ENCODE measurements around the gene ALPG. TPM values are rescaled to one million over a fixed set of nuclear protein-coding genes. Genes with fewer than 3 reads are reported as not detected.
"Not testable (repeated sequence)": the region's sequence is repeated elsewhere in the genome, so short reads cannot be mapped to it uniquely, and the experiment has no call there.

ALPG gene
- total RNA-seq, 1 experiment from 2014 or later: 0.10 TPM

DNA sequence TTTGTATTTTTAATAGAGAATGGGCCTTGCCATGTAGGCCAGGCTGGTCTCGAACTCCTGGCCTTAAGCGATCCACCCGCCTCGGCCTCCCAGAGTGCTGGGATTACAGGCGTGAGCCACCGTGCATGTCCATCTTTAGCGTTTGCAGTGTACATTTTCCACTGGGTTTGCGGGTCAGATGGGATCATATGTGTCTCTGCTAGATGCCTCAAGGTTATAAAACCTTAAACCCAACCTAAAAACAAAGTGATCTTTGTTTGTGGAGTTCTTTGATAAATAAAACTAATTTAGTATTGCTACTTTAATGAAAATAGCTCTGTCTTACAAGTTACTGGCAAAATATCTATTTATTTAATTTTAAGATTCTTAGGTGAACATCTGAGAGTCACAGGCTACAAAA lies 13.1 kb upstream of the ALPG start:
- Histone ChIP-seq H3K4me2 (ENCODE audit: low read length) (no peak overlapping the region), H3K4me3 (replicated peaks in 1 of 2; ENCODE audit: low read depth in 1 of 2, low read length in 2 of 2) (no peak overlapping the region), H3K79me2 (ENCODE audit: insufficient read depth, low read length) (no peaks in the 10 kb centered on the region), H3K9me2 (ENCODE audit: insufficient read depth) (no peaks in the 10 kb centered on the region), H3K27ac (ENCODE audit: low read depth, low read length) (no peak overlapping the region), H3K4me1 (ENCODE audit: control insufficient read depth in 1 of 2, insufficient read depth in 2 of 2, low read length in 2 of 2) (peaks cover 0 to 8% of the 10 kb centered on the region in 2 experiments; a peak in 2 of 4 replicates), H3K9me3 (ENCODE audit: control insufficient read depth in 1 of 2, insufficient read depth in 1 of 2, low read depth in 1 of 2, low read length in 2 of 2) (no peaks in the 10 kb centered on the region), H2AFZ (ENCODE audit: low read depth, low read length, poor library complexity, severe bottlenecking) (no peak overlapping the region), H3K36me3 (ENCODE audit: control insufficient read depth in 1 of 2, insufficient read depth in 2 of 2, low read length in 2 of 2) (no peaks in the 10 kb centered on the region), H3K9ac (ENCODE audit: low read length) (no peak overlapping the region), H4K20me1 (ENCODE audit: insufficient read depth) (no peaks in the 10 kb centered on the region), H3K27me3 (ENCODE audit: insufficient read depth, low read length) (no peaks in the 10 kb centered on the region)
- ATAC-seq (no peak), DNase-seq (ENCODE audit: low read depth, low spot score) (no peak)
- intact Hi-C loops (cut with micrococcal nuclease): no loop called here
- TF ChIP-seq, protein P1, sequence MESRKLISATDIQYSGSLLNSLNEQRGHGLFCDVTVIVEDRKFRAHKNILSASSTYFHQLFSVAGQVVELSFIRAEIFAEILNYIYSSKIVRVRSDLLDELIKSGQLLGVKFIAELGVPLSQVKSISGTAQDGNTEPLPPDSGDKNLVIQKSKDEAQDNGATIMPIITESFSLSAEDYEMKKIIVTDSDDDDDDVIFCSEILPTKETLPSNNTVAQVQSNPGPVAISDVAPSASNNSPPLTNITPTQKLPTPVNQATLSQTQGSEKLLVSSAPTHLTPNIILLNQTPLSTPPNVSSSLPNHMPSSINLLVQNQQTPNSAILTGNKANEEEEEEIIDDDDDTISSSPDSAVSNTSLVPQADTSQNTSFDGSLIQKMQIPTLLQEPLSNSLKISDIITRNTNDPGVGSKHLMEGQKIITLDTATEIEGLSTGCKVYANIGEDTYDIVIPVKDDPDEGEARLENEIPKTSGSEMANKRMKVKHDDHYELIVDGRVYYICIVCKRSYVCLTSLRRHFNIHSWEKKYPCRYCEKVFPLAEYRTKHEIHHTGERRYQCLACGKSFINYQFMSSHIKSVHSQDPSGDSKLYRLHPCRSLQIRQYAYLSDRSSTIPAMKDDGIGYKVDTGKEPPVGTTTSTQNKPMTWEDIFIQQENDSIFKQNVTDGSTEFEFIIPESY (IDR thresholded peaks at IDR 0.05; ENCODE audit: extremely low read depth, insufficient replicate concordance, low read length): no peak
- TF ChIP-seq EZH2 (IDR thresholded peaks at IDR 0.05): no peak
- TF ChIP-seq POLR2AphosphoS5 (IDR thresholded peaks at IDR 0.05; ENCODE audit: low read depth, low read length): no peak
- no peak for TF ChIP-seq ZNF274 (IDR thresholded peaks at IDR 0.05; ENCODE audit: low read depth, low read length)
- TF ChIP-seq, protein P2, sequence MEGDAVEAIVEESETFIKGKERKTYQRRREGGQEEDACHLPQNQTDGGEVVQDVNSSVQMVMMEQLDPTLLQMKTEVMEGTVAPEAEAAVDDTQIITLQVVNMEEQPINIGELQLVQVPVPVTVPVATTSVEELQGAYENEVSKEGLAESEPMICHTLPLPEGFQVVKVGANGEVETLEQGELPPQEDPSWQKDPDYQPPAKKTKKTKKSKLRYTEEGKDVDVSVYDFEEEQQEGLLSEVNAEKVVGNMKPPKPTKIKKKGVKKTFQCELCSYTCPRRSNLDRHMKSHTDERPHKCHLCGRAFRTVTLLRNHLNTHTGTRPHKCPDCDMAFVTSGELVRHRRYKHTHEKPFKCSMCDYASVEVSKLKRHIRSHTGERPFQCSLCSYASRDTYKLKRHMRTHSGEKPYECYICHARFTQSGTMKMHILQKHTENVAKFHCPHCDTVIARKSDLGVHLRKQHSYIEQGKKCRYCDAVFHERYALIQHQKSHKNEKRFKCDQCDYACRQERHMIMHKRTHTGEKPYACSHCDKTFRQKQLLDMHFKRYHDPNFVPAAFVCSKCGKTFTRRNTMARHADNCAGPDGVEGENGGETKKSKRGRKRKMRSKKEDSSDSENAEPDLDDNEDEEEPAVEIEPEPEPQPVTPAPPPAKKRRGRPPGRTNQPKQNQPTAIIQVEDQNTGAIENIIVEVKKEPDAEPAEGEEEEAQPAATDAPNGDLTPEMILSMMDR (IDR thresholded peaks at IDR 0.05 in 2 of 3, conservative IDR thresholded peaks at IDR 0.05 in 1 of 3; ENCODE audit: borderline replicate concordance in 1 of 3, insufficient read depth in 1 of 3, low read depth in 2 of 3, low read length in 2 of 3): no peak
- no peak for TF ChIP-seq FOSL1 (IDR thresholded peaks at IDR 0.05; ENCODE audit: low read depth)
- TF ChIP-seq SP1 (IDR thresholded peaks at IDR 0.05; ENCODE audit: low read depth): no peak
- no peak for TF ChIP-seq RAD21 (IDR thresholded peaks at IDR 0.05; ENCODE audit: low read depth)
- no peak for TF ChIP-seq CBX3 (IDR thresholded peaks at IDR 0.05; ENCODE audit: low read depth)
- TF ChIP-seq ZFX (IDR thresholded peaks at IDR 0.05): no peak
- no peak for TF ChIP-seq JUND (IDR thresholded peaks at IDR 0.05)
- no peak for TF ChIP-seq SIN3A (IDR thresholded peaks at IDR 0.05; ENCODE audit: low read depth)
- TF ChIP-seq EGR1 (IDR thresholded peaks at IDR 0.05; ENCODE audit: low read depth): no peak
- TF ChIP-seq, protein P3, sequence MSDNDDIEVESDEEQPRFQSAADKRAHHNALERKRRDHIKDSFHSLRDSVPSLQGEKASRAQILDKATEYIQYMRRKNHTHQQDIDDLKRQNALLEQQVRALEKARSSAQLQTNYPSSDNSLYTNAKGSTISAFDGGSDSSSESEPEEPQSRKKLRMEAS (IDR thresholded peaks at IDR 0.05): no peak
- TF ChIP-seq, protein P4, sequence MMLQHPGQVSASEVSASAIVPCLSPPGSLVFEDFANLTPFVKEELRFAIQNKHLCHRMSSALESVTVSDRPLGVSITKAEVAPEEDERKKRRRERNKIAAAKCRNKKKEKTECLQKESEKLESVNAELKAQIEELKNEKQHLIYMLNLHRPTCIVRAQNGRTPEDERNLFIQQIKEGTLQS (IDR thresholded peaks at IDR 0.05): no peak
- TF ChIP-seq YY1 (IDR thresholded peaks at IDR 0.05; ENCODE audit: extremely low read depth, insufficient replicate concordance, low read depth, low read length): no peak
- no peak for TF ChIP-seq SRF (IDR thresholded peaks at IDR 0.05; ENCODE audit: low read depth)
- RAD21 ChIA-PET (ENCODE audit: low non-redundant PET in 1 of 2, low total read pairs in 2 of 2, uncharacterized antibody in 2 of 2, unreplicated experiment in 2 of 2): no interaction called here
- POLR2A ChIA-PET: no interaction called here
- BruUV-seq (replicated peaks): no TSS peak
- CTCF ChIA-PET: no interaction called here

DNA sequence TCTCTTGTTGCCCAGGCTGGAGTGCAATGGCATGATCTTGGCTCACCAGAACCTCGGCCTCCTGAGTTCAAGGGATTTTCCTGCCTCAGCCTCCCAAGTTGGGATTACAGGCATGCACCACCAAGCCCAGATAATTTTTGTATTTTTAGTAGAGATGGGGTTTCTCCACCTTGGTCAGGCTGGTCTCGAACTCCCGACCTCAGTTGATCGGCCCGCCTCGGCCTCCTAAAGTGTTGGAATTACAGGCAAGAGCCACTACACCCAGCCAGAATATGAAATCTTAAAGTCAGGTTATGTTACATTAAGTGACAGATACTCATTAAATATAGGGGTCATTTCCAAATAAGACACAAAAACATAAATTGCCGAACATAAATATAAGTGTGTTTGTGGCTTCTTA lies 12.2 kb upstream of the ALPG start:
- BruUV-seq (replicated peaks); H3K27ac ChIP-seq (ENCODE audit: low read depth, low read length); H3K4me2 ChIP-seq (ENCODE audit: low read length); H2AFZ ChIP-seq (ENCODE audit: low read depth, low read length, poor library complexity, severe bottlenecking); H3K9me2 ChIP-seq (ENCODE audit: insufficient read depth); RAD21 ChIA-PET (ENCODE audit: low non-redundant PET in 1 of 2, low total read pairs in 2 of 2, uncharacterized antibody in 2 of 2, unreplicated experiment in 2 of 2); H3K9me3 ChIP-seq (ENCODE audit: control insufficient read depth in 1 of 2, insufficient read depth in 1 of 2, low read depth in 1 of 2, low read length in 2 of 2); H3K9ac ChIP-seq (ENCODE audit: low read length); intact Hi-C loops (cut with micrococcal nuclease); H4K20me1 ChIP-seq (ENCODE audit: insufficient read depth); H3K27me3 ChIP-seq (ENCODE audit: insufficient read depth, low read length); H3K4me3 ChIP-seq (replicated peaks in 1 of 2; ENCODE audit: low read depth in 1 of 2, low read length in 2 of 2); H3K79me2 ChIP-seq (ENCODE audit: insufficient read depth, low read length); CTCF ChIA-PET; ATAC-seq; H3K36me3 ChIP-seq (ENCODE audit: control insufficient read depth in 1 of 2, insufficient read depth in 2 of 2, low read length in 2 of 2); DNase-seq (ENCODE audit: low read depth, low spot score): not testable (repeated sequence)
- POLR2A ChIA-PET: interaction anchor here (0.6 kb wide), 1 partner anchor 32 kb away, joined by 3 read pairs; no protein-coding TSS in a partner anchor
- H3K4me1 ChIP-seq (ENCODE audit: control insufficient read depth in 1 of 2, insufficient read depth in 2 of 2, low read length in 2 of 2): peaks cover 0 to 12% of the 10 kb centered on the region in 2 experiments; a peak in 2 of 4 replicates

Measured in HCT116 (cell line).